Stimulated activated naive CD8-positive, alpha-beta T cell treated with anti-CD3 and anti-CD28 coated beads, Interleukin-15, Interleukin-2, amounts not matched to agents 100 U/mL and 50 U/mL, for 24 hours (primary cell): ENCODE data around the gene EPHX1.
"Not testable (repeated sequence)": the region's sequence is repeated elsewhere in the genome, so short reads cannot be mapped to it uniquely, and the experiment has no call there.

Experiments used
- ATAC-seq: fragments of 150-1000 bp; cut with Tn5 transposase; one replicate; pipeline ENCODE4 v1.10.0; 2021
- DNase-seq: peaks from one replicate; pipeline ENCODE4 v3.0.0; 2021

Gene EPHX1

GRCh38 chr1:225809842-225810578, at the start of gene EPHX1:
EPHX1 (plus strand) TSS chr1:225810124; CDS start chr1:225828730, 18,606 bp downstream.
- peak; percentile 83 for DNase-seq
- peak; percentile 98 for ATAC-seq

- ATAC-seq (no peak), DNase-seq (no peak)
These were observed 49.4 kb upstream of the EPHX1 start for GRCh38 chr1:225760531-225760930.

- not testable (repeated sequence) for ATAC-seq, DNase-seq
These were observed 48.5 kb upstream of the EPHX1 start for GRCh38 chr1:225761395-225761794.

GRCh38 chr1:225762002-225762441, 47.9 kb upstream of the EPHX1 start:
- ATAC-seq (no peak), DNase-seq (no peak)

GRCh38 chr1:225762444-225762843, 47.5 kb upstream of the EPHX1 start:
- ATAC-seq (no peak), DNase-seq (no peak)

- no peak for ATAC-seq
- no peak for DNase-seq
These were observed 46.0 kb upstream of the EPHX1 start for GRCh38 chr1:225763716-225764548.

GRCh38 chr1:225765982-225766674, 43.8 kb upstream of the EPHX1 start:
- ATAC-seq = no peak
- no peak for DNase-seq

GRCh38 chr1:225766967-225767633, 42.8 kb upstream of the EPHX1 start:
- DNase-seq = no peak
- no peak for ATAC-seq

- ATAC-seq (no peak), DNase-seq (no peak)
These were observed 42.0 kb upstream of the EPHX1 start for GRCh38 chr1:225767634-225768540.

- DNase-seq (no peak), ATAC-seq (no peak)
These were observed 41.1 kb upstream of the EPHX1 start for GRCh38 chr1:225768662-225769426.

- no peak for DNase-seq
- no peak for ATAC-seq
These were observed 40.2 kb upstream of the EPHX1 start for GRCh38 chr1:225769687-225770086.

GRCh38 chr1:225770561-225771248, 39.2 kb upstream of the EPHX1 start:
- DNase-seq = no peak

GRCh38 chr1:225771661-225772322, 38.1 kb upstream of the EPHX1 start:
- no peak for DNase-seq

More at GRCh38 chr1:225770561-225771248, 39.2 kb upstream of the EPHX1 start:
- ATAC-seq = no peak

GRCh38 chr1:225772323-225772768, 37.6 kb upstream of the EPHX1 start:
- DNase-seq (peak; percentile 59), ATAC-seq (peak; percentile 67)

More at GRCh38 chr1:225771661-225772322, 38.1 kb upstream of the EPHX1 start:
- ATAC-seq = no peak

GRCh38 chr1:225772848-225773247, 37.1 kb upstream of the EPHX1 start:
- ATAC-seq (no peak), DNase-seq (no peak)

GRCh38 chr1:225774281-225775147, 35.4 kb upstream of the EPHX1 start:
- DNase-seq (no peak), ATAC-seq (no peak)

- DNase-seq (no peak), ATAC-seq (no peak)
These were observed 33.6 kb upstream of the EPHX1 start for GRCh38 chr1:225776294-225776693.

- peak; percentile 2 for ATAC-seq
- peak; percentile 19 for DNase-seq
These were observed 32.8 kb upstream of the EPHX1 start for GRCh38 chr1:225777058-225777582.
